Measurements from ENCODE around the gene SHISA7. TPM values are rescaled to one million over a fixed set of nuclear protein-coding genes. Genes with fewer than 3 reads are reported as not detected.
A peak's percentile ranks its signal among the peaks of the same experiment; 100 is the strongest.

SHISA7 gene
- total and polyA plus RNA-seq, 2 experiments from 2014 or later, result not detected

GRCh38 chr19:55462722-55463121 lies 19.6 kb upstream of the SHISA7 start:
- 65% methylated on average over 11 of the region's 11 CpGs for WGBS, 2 experiments (ENCODE audit: low coverage in 1 of 2, low lambda C conversion rate in 2 of 2, missing lambda C conversion rate in 2 of 2)
- TF ChIP-seq EZH2 (IDR thresholded peaks at IDR 0.05; ENCODE audit: insufficient read depth, poor library complexity, severe bottlenecking) (no peak), EZH2phosphoT487 (IDR thresholded peaks at IDR 0.05; ENCODE audit: insufficient read depth, low read depth) (no peak)
- in situ Hi-C loops (cut with MboI), result no loop called here
- Histone ChIP-seq H3K9ac (no peak overlapping the region), H3K4me2 (ENCODE audit: unreplicated experiment) (peak overlapping the region; percentile 87), H3K9me3 (ENCODE audit: low read depth) (no peaks in the 10 kb centered on the region), H3K36me3 (ENCODE audit: low read depth) (no peaks in the 10 kb centered on the region), H3K27ac (no peak overlapping the region), H3K9me2 (ENCODE audit: insufficient read depth) (no peaks in the 10 kb centered on the region), H3K27me3 (replicated peaks; ENCODE audit: insufficient read depth) (no peaks in the 10 kb centered on the region), H3F3A (ENCODE audit: insufficient read depth) (peaks cover 11% of the 10 kb centered on the region; the same call in 1 of the 2 replicates), H3K4me1 (ENCODE audit: insufficient read depth) (peaks cover 12% of the 10 kb centered on the region), H2AFZ (no peak overlapping the region), H4K20me1 (ENCODE audit: insufficient read depth) (no peaks in the 10 kb centered on the region), H3K4me3 (no peak overlapping the region; the same call in 1 of the 2 replicates), H3K79me2 (ENCODE audit: insufficient read depth) (no peaks in the 10 kb centered on the region)
- no peak for DNase-seq

DNA sequence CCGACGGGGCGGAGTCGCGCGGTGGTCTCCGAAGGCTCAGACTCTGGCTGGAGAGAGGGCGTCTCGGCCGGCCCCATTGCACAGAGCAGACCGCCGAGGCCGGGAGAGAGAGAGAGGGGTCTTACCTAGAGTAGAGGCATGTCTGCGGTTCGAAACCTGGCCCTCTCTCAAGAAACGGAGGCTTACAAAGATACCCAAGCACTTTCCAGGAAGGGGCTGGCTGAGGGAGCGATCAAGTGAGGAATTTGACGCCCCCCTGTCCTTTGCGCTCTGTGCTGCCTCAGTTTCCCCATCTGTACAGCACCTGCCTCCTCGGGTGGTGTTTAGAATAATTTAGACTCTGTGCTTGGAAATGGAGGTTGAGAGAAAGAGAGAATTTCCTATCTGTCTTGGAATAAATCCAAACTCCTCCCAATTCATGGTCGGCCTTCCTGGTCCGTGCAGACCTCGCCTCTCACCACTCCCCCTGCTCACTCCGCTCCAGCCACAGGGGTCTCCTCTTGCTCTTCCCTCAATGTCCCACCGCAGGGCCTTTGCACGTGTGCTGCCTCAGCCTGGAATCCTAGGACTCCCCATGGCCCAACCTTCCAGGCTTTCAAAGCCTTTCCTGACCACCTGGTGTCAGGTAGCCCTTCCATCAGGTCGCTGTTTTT lies 19.0 kb upstream of the SHISA7 start:
- in situ Hi-C loops (cut with MboI), result no loop called here
- H2AFZ ChIP-seq, result peak overlapping the region; percentile 94
- H3K79me2 ChIP-seq (ENCODE audit: insufficient read depth), result no peaks in the 10 kb centered on the region
- peak overlapping the region; percentile 82 for H3K9ac ChIP-seq
- peak overlapping the region; percentile 87 for H3K4me2 ChIP-seq (ENCODE audit: unreplicated experiment)
- peak overlapping the region; percentile 83 for H3K4me3 ChIP-seq
- 7 to 10% methylated on average over 27 of the region's 27 CpGs for WGBS, 2 experiments (ENCODE audit: low coverage in 1 of 2, low lambda C conversion rate in 2 of 2, missing lambda C conversion rate in 2 of 2)
- no peaks in the 10 kb centered on the region for H3K27me3 ChIP-seq (replicated peaks; ENCODE audit: insufficient read depth)
- H3K9me2 ChIP-seq (ENCODE audit: insufficient read depth), result no peaks in the 10 kb centered on the region
- no peaks in the 10 kb centered on the region for H3K9me3 ChIP-seq (ENCODE audit: low read depth)
- no peaks in the 10 kb centered on the region for H3K36me3 ChIP-seq (ENCODE audit: low read depth)
- H4K20me1 ChIP-seq (ENCODE audit: insufficient read depth), result no peaks in the 10 kb centered on the region
- peak; percentile 69 for DNase-seq
- H3F3A ChIP-seq (ENCODE audit: insufficient read depth), result peaks cover 11% of the 10 kb centered on the region; the same call in 1 of the 2 replicates
- TF ChIP-seq EZH2phosphoT487 (IDR thresholded peaks at IDR 0.05; ENCODE audit: insufficient read depth, low read depth) (no peak), EZH2 (IDR thresholded peaks at IDR 0.05; ENCODE audit: insufficient read depth, poor library complexity, severe bottlenecking) (no peak)
- peaks cover 8% of the 10 kb centered on the region; the same call in 1 of the 2 replicates for H3K4me1 ChIP-seq (ENCODE audit: insufficient read depth)
- no peak overlapping the region for H3K27ac ChIP-seq

- DNase-seq, result peak; percentile 100
- Histone ChIP-seq H3K9ac (peak within 1 kb of the TSS; percentile 96), H2AFZ (peak within 1 kb of the TSS; percentile 94), H3K4me1 (ENCODE audit: insufficient read depth) (peaks cover 8% of the 10 kb centered on the region; the same call in 1 of the 2 replicates), H3K4me3 (peak within 1 kb of the TSS; percentile 89), H3K36me3 (ENCODE audit: low read depth) (no peaks in the 10 kb centered on the region), H3K4me2 (ENCODE audit: unreplicated experiment) (peak within 1 kb of the TSS; percentile 92), H3K9me3 (ENCODE audit: low read depth) (no peaks in the 10 kb centered on the region), H4K20me1 (ENCODE audit: insufficient read depth) (no peaks in the 10 kb centered on the region), H3K9me2 (ENCODE audit: insufficient read depth) (no peaks in the 10 kb centered on the region), H3K27ac (peak within 1 kb of the TSS; percentile 84), H3K79me2 (ENCODE audit: insufficient read depth) (no peaks in the 10 kb centered on the region), H3K27me3 (replicated peaks; ENCODE audit: insufficient read depth) (no peaks in the 10 kb centered on the region), H3F3A (ENCODE audit: insufficient read depth) (peaks cover 11% of the 10 kb centered on the region; the same call in 1 of the 2 replicates)
- no peak for TF ChIP-seq EZH2 (IDR thresholded peaks at IDR 0.05; ENCODE audit: insufficient read depth, poor library complexity, severe bottlenecking)
- WGBS, 2 experiments (ENCODE audit: low coverage in 1 of 2, low lambda C conversion rate in 2 of 2, missing lambda C conversion rate in 2 of 2), result 1% methylated on average over 46 to 52 of the region's 54 CpGs
- in situ Hi-C loops (cut with MboI), result no loop called here
These were observed 18.3 kb upstream of the SHISA7 start, which contains the start of gene ISOC2 for GRCh38 chr19:55461259-55461973. Gene ISOC2 (minus strand): TSS chr19:55461642. CDS start chr19:55456486, 5,156 bp downstream.

- H3K9me2 ChIP-seq (ENCODE audit: insufficient read depth), result no peaks in the 10 kb centered on the region
- H3K27ac ChIP-seq, result peak overlapping the region; percentile 84
- H3K27me3 ChIP-seq (replicated peaks; ENCODE audit: insufficient read depth), result no peaks in the 10 kb centered on the region
- peak overlapping the region; percentile 89 for H3K4me3 ChIP-seq
- H3K4me1 ChIP-seq (ENCODE audit: insufficient read depth), result peaks cover 8% of the 10 kb centered on the region; the same call in 1 of the 2 replicates
- no peaks in the 10 kb centered on the region for H3K36me3 ChIP-seq (ENCODE audit: low read depth)
- peak; percentile 89 for DNase-seq
- WGBS, 2 experiments (ENCODE audit: low coverage in 1 of 2, low lambda C conversion rate in 2 of 2, missing lambda C conversion rate in 2 of 2), result 2 to 3% methylated on average over 13 to 23 of the region's 24 CpGs
- peak overlapping the region; percentile 92 for H3K4me2 ChIP-seq (ENCODE audit: unreplicated experiment)
- in situ Hi-C loops (cut with MboI), result no loop called here
- H4K20me1 ChIP-seq (ENCODE audit: insufficient read depth), result no peaks in the 10 kb centered on the region
- no peaks in the 10 kb centered on the region for H3K79me2 ChIP-seq (ENCODE audit: insufficient read depth)
- peaks cover 11% of the 10 kb centered on the region; the same call in 1 of the 2 replicates for H3F3A ChIP-seq (ENCODE audit: insufficient read depth)
- no peaks in the 10 kb centered on the region for H3K9me3 ChIP-seq (ENCODE audit: low read depth)
- TF ChIP-seq EZH2phosphoT487 (IDR thresholded peaks at IDR 0.05; ENCODE audit: insufficient read depth, low read depth) (no peak), EZH2 (IDR thresholded peaks at IDR 0.05; ENCODE audit: insufficient read depth, poor library complexity, severe bottlenecking) (no peak)
- H3K9ac ChIP-seq, result peak overlapping the region; percentile 96
- peak overlapping the region; percentile 72 for H2AFZ ChIP-seq
These were observed 17.7 kb upstream of the SHISA7 start for GRCh38 chr19:55460670-55461258.
